Epithelial cell of esophagus (primary cell): ENCODE measurements around the gene TNIK.

Experiments used
- DNase-seq: peaks from one replicate; pipeline ENCODE4 v3.0.0; 2010; ENCODE audit warnings: low read depth
- H3K4me3 ChIP-seq: 2 replicates; pipeline ENCODE4 v1.5.1; 2011; ENCODE audit warnings: mild to moderate bottlenecking, low read length, control low read depth
- CTCF ChIP-seq: IDR thresholded peaks from 2 replicates; pipeline ENCODE4 v1.5.1; 2011; ENCODE audit warnings: low read depth, mild to moderate bottlenecking, low read length, control low read depth, inconsistent platforms; ENCODE audit not compliant: insufficient read depth; ENCODE audit errors: missing control alignments

TNIK gene

GRCh38 chr3:171142985-171143384, 317.2 kb downstream of the TNIK start:
- DNase-seq = no peak
- no peak overlapping the region for H3K4me3 ChIP-seq
- no peak for TF ChIP-seq CTCF

GRCh38 chr3:171140246-171140645, 320.0 kb downstream of the TNIK start:
- no peak for TF ChIP-seq CTCF
- DNase-seq = no peak
- no peak overlapping the region for H3K4me3 ChIP-seq

GRCh38 chr3:171138027-171138426, 322.2 kb downstream of the TNIK start:
- no peak for TF ChIP-seq CTCF
- H3K4me3 ChIP-seq = no peak overlapping the region
- DNase-seq = no peak

GRCh38 chr3:171135549-171135948, 324.7 kb downstream of the TNIK start:
- TF ChIP-seq CTCF = no peak
- no peak overlapping the region for H3K4me3 ChIP-seq
- DNase-seq = no peak

DNA sequence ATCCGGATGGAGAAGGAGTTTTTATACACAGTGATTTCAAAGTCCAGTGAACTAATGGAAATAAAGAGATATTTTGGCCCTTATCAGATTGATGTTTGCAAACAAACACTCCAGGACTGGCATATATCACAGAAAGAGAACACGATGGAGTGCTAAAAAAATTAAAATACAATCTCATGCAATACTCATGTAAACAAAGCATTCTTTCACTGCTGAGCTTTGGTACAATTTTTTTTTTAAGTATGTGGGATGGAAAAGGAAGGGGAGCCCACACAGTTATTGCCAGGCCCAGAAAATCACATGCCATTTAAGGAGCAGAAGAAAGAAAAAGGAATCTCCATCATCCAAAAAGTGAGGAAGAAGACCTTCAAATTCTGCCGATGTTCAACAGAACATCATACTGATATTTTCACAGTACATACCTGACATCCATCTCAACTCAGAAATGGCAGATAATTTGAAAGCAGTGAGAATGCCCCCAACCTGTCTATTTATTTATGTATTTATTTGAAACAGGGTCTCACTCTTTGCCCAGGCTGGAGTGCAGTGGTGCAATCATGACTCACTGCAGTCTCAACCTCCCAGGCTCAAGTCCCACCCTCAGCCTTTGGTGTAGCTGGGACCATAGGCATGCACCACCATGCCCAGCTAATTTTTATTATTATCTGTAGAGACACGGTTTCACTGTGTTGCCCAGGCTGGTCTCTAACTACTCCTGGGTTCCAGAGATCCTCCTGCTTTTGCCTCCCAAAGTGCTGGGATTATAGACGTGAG, 326.2 kb downstream of the TNIK start:
- no peak overlapping the region for H3K4me3 ChIP-seq
- no peak for TF ChIP-seq CTCF
- DNase-seq = peak; percentile 24

- no peak for DNase-seq
- TF ChIP-seq CTCF = no peak
- no peak overlapping the region for H3K4me3 ChIP-seq
Observed at GRCh38 chr3:171133337-171133736, 326.9 kb downstream of the TNIK start.

- no peak overlapping the region for H3K4me3 ChIP-seq
- no peak for TF ChIP-seq CTCF
- peak; percentile 61 for DNase-seq
Observed at GRCh38 chr3:171132873-171133272, 327.3 kb downstream of the TNIK start.
